GM23338 (cell line): Measurements from ENCODE around the gene SLC39A5.

Experiments
- EZH2 ChIP-seq: fragments of 200-600 bp; sonication (generic); IDR thresholded peaks from one replicate; pipeline ENCODE4 v1.8.0; 2017; ENCODE audit warnings: antibody characterized with exemption, mild to moderate bottlenecking, low read depth; ENCODE audit not compliant: unreplicated experiment
- TF ChIP-seq, protein P1 (sequence below), 2 experiments: fragments of 200-600 bp in 1 of 2; sonication (generic) in 1 of 2; conservative IDR thresholded peaks; 2 replicates each; pipeline versions ENCODE4 v1.5.1 to v1.6.1; 2016 to 2017; ENCODE audit warnings: antibody characterized with exemption in 2 of 2, low read depth in 2 of 2, mild to moderate bottlenecking in 2 of 2, moderate library complexity in 1 of 2

DNA sequence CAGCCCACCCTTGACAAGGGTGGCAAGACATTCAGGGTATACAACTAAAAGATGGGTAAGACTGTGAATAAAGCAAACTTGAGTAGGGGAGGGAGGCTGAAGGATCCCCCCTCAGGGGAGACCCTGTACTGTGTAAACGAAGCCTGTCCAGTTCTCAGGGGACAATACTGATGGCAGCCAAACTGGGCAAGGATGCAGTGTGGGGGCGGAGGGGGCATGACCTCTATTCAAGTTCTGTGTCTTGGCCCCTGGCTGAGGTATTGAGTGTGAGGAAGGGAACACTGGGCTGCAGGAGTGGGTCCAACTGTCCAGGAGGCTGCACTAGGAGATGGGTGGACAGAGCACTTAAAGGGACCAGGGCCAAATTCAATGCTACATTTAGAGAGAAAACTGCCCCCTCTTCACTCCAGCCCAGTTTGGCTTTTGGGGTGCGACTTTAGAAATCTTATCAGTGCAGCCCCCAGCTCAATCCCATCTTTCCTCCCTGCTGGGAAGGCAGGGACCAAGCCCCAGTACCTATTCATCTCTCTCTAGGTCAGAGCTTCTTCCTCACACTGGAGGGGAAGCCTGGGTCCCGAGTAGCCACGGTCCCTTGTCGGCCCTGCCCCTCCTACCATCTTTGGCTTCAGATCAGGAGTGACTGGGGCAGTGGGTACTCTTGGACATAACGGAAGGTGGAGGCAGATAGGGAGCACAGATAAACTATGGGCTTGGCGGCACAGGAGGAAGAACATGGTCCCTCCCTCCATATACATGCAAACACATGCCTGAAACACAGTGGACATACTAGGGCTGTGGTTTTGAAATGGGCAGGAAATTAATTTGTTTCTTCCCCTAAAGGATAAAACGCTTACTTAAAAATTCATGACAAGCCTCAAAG, 11.8 kb downstream of the SLC39A5 start:
- TF ChIP-seq, protein P1, sequence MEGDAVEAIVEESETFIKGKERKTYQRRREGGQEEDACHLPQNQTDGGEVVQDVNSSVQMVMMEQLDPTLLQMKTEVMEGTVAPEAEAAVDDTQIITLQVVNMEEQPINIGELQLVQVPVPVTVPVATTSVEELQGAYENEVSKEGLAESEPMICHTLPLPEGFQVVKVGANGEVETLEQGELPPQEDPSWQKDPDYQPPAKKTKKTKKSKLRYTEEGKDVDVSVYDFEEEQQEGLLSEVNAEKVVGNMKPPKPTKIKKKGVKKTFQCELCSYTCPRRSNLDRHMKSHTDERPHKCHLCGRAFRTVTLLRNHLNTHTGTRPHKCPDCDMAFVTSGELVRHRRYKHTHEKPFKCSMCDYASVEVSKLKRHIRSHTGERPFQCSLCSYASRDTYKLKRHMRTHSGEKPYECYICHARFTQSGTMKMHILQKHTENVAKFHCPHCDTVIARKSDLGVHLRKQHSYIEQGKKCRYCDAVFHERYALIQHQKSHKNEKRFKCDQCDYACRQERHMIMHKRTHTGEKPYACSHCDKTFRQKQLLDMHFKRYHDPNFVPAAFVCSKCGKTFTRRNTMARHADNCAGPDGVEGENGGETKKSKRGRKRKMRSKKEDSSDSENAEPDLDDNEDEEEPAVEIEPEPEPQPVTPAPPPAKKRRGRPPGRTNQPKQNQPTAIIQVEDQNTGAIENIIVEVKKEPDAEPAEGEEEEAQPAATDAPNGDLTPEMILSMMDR (conservative IDR thresholded peaks at IDR 0.05; ENCODE audit: low read depth in 2 of 2), result no peak
- no peak for TF ChIP-seq EZH2
